Neuronal stem cell (in vitro differentiated cells): ENCODE results near the gene DPM3.
A peak's percentile ranks its signal among the peaks of the same experiment; 100 is the strongest.

Source experiments
- DNase-seq: peaks from one replicate; pipeline ENCODE4 v3.0.0-alpha.2; 2013; ENCODE audit warnings: low spot score
- H2AFZ ChIP-seq: one replicate; pipeline ENCODE4 v1.6.1; 2013; ENCODE audit warnings: mild to moderate bottlenecking, low read length, inconsistent platforms
- H2AK5ac ChIP-seq: 2 replicates; pipeline ENCODE4 v1.6.1; 2013; ENCODE audit warnings: low read depth, mild to moderate bottlenecking, inconsistent platforms, low read length, moderate library complexity, mixed read lengths
- H2BK120ac ChIP-seq: 2 replicates; pipeline ENCODE4 v1.6.1; 2013; ENCODE audit warnings: low read depth, mild to moderate bottlenecking, inconsistent platforms, low read length, moderate library complexity, mixed read lengths
- H2BK12ac ChIP-seq: one replicate; pipeline ENCODE4 v1.6.1; 2013; ENCODE audit warnings: low read length, inconsistent platforms
- H2BK15ac ChIP-seq: 2 replicates; pipeline ENCODE4 v1.6.1; 2013; ENCODE audit warnings: mild to moderate bottlenecking, low read length, inconsistent platforms, mixed read lengths
- H2BK5ac ChIP-seq: one replicate; pipeline ENCODE4 v1.6.1; 2013; ENCODE audit warnings: inconsistent platforms, mild to moderate bottlenecking, low read length, moderate library complexity
- H3K14ac ChIP-seq: one replicate; pipeline ENCODE4 v1.6.1; 2013; ENCODE audit warnings: low read length, inconsistent platforms
- H3K18ac ChIP-seq: 2 replicates; pipeline ENCODE4 v1.6.1; 2013; ENCODE audit warnings: low read length, inconsistent platforms
- H3K23ac ChIP-seq: 2 replicates; pipeline ENCODE4 v1.6.1; 2013; ENCODE audit warnings: low read depth, mild to moderate bottlenecking, mixed read lengths, low read length, inconsistent platforms; ENCODE audit not compliant: poor library complexity
- H3K27ac ChIP-seq: replicated peaks from 3 replicates; pipeline ENCODE4 v1.5.1; 2013; ENCODE audit warnings: low read length, inconsistent platforms
- H3K27me3 ChIP-seq, 3 experiments: 2 replicates each; pipeline ENCODE4 v1.6.1; 2013; ENCODE audit warnings: low read length in 3 of 3, mild to moderate bottlenecking in 2 of 3, inconsistent platforms in 1 of 3, low read depth in 1 of 3, mixed read lengths in 1 of 3, moderate library complexity in 1 of 3; ENCODE audit not compliant: control insufficient read depth in 3 of 3, insufficient read depth in 3 of 3
- H3K36me3 ChIP-seq, 2 donors: replicated peaks in 1 of 2; 2 replicates each; pipeline ENCODE4 v1.6.1; 2013; ENCODE audit warnings: low read length in 2 of 2; ENCODE audit not compliant: control insufficient read depth in 2 of 2, insufficient read depth in 2 of 2
- H3K4ac ChIP-seq: 2 replicates; pipeline ENCODE4 v1.6.1; 2013; ENCODE audit warnings: inconsistent platforms, mild to moderate bottlenecking, low read length, moderate library complexity
- H3K4me1 ChIP-seq, 2 donors: 1 replicate in 1 of 2; 2 replicates in 1 of 2; pipeline ENCODE4 v1.6.1; 2013; ENCODE audit warnings: low read length in 2 of 2, low read depth in 1 of 2; ENCODE audit not compliant: control insufficient read depth in 2 of 2, insufficient read depth in 1 of 2
- H3K4me2 ChIP-seq: one replicate; pipeline ENCODE4 v1.6.1; 2013; ENCODE audit warnings: mild to moderate bottlenecking, low read length, inconsistent platforms; ENCODE audit not compliant: insufficient read depth, poor library complexity, severe bottlenecking
- H3K4me3 ChIP-seq, 2 donors: 2 replicates each; pipeline ENCODE4 v1.5.1; 2013; ENCODE audit warnings: low read length in 2 of 2, mild to moderate bottlenecking in 2 of 2, inconsistent platforms in 1 of 2, moderate library complexity in 1 of 2
- H3K79me1 ChIP-seq: one replicate; pipeline ENCODE4 v1.6.1; 2013; ENCODE audit warnings: low read depth, mild to moderate bottlenecking, inconsistent platforms, low read length, moderate library complexity
- H3K9ac ChIP-seq: one replicate; pipeline ENCODE4 v1.6.1; 2013; ENCODE audit warnings: mild to moderate bottlenecking, low read depth, low read length, inconsistent platforms; ENCODE audit not compliant: poor library complexity
- H3K9me3 ChIP-seq, 2 donors: replicated peaks in 1 of 2; 2 replicates each; pipeline versions ENCODE3 to v1.6.1; 2013; ENCODE audit warnings: low read length in 2 of 2, mild to moderate bottlenecking in 2 of 2, inconsistent platforms in 1 of 2, low read depth in 1 of 2, mixed read lengths in 1 of 2, moderate library complexity in 1 of 2; ENCODE audit not compliant: control insufficient read depth in 2 of 2, insufficient read depth in 1 of 2
- H4K8ac ChIP-seq: one replicate; pipeline ENCODE4 v1.6.1; 2013; ENCODE audit warnings: low read depth, mild to moderate bottlenecking, inconsistent platforms, low read length, moderate library complexity
- H4K91ac ChIP-seq: one replicate; pipeline ENCODE4 v1.6.1; 2013; ENCODE audit warnings: low read length, low read depth, mild to moderate bottlenecking, inconsistent platforms; ENCODE audit not compliant: poor library complexity
- WGBS, 2 donors: extraction: QIAGEN DNeasy Blood & Tissue Kit; methylation state at CpG; one replicate each; pipeline ENCODE4 v1.1.7; 2013; ENCODE audit warnings: missing lambda C conversion rate in 2 of 2, mixed read lengths in 1 of 2; ENCODE audit not compliant: insufficient read length in 2 of 2, insufficient replicate concordance in 1 of 2; ENCODE audit errors: extremely low coverage in 2 of 2; 5-methylcytosine and 5-hydroxymethylcytosine counted together

Gene DPM3

GRCh38 chr1:155172732-155173477 lies 32.6 kb upstream of the DPM3 start, which contains the start of gene KRTCAP2:
KRTCAP2 (minus strand) TSS chr1:155173304; CDS start chr1:155173224, 80 bp downstream.
- Histone ChIP-seq H3K4ac (peak within 1 kb of the TSS; percentile 54), H3K4me3 (peak within 1 kb of the TSS; percentile 77 to 88), H3K14ac (peak within 1 kb of the TSS; percentile 98), H3K27me3 (no peaks in the 10 kb centered on the region), H2AK5ac (peak within 1 kb of the TSS; percentile 95), H3K4me1 (peaks cover 14 to 19% of the 10 kb centered on the region in 2 donors), H3K18ac (peak within 1 kb of the TSS; percentile 96), H3K4me2 (peak within 1 kb of the TSS; percentile 95), H3K79me1 (peaks cover 12% of the 10 kb centered on the region), H2AFZ (peak within 1 kb of the TSS; percentile 91), H2BK120ac (peak within 1 kb of the TSS; percentile 81), H4K91ac (no peak within 1 kb of the TSS), H3K36me3 (peaks cover 22 to 45% of the 10 kb centered on the region in 2 donors), H3K9ac (peak within 1 kb of the TSS; percentile 96), H3K9me3 (no peaks in the 10 kb centered on the region), H3K23ac (peak within 1 kb of the TSS; percentile 83), H2BK12ac (peak within 1 kb of the TSS; percentile 7), H3K27ac (peak within 1 kb of the TSS; percentile 78), H2BK15ac (peak within 1 kb of the TSS; percentile 88), H4K8ac (no peak within 1 kb of the TSS), H2BK5ac (peak within 1 kb of the TSS; percentile 89)
- DNase-seq = peak; percentile 96
- WGBS, 2 donors = no CpG with 5 or more reads among the region's 57 CpGs

GRCh38 chr1:155171836-155172731 lies 31.8 kb upstream of the DPM3 start:
- Histone ChIP-seq H2AK5ac (peak overlapping the region; percentile 95), H2BK120ac (peak overlapping the region; percentile 64), H2BK15ac (peak overlapping the region; percentile 88), H3K23ac (peak overlapping the region; percentile 83), H3K27me3 (no peaks in the 10 kb centered on the region), H3K9ac (peak overlapping the region; percentile 96), H2AFZ (peak overlapping the region; percentile 91), H3K4me1 (peaks cover 17 to 23% of the 10 kb centered on the region in 2 donors), H4K91ac (no peak overlapping the region), H3K4me3 (peak overlapping the region; percentile 77 to 85), H3K18ac (peak overlapping the region; percentile 96), H3K27ac (peak overlapping the region; percentile 78), H4K8ac (no peak overlapping the region), H3K9me3 (no peaks in the 10 kb centered on the region), H2BK5ac (peak overlapping the region; percentile 89), H3K4ac (peak overlapping the region; percentile 54), H3K4me2 (peak overlapping the region; percentile 95), H2BK12ac (no peak overlapping the region), H3K14ac (peak overlapping the region; percentile 98), H3K36me3 (peaks cover 14 to 37% of the 10 kb centered on the region in 2 donors), H3K79me1 (peaks cover 9% of the 10 kb centered on the region)
- WGBS, 2 donors = no CpG with 5 or more reads among the region's 8 CpGs
- DNase-seq = no peak

- no peak overlapping the region for H3K23ac ChIP-seq
- H3K4ac ChIP-seq = no peak overlapping the region
- no peak overlapping the region for H2BK15ac ChIP-seq
- no peak overlapping the region for H4K8ac ChIP-seq
- no peak overlapping the region for H2BK5ac ChIP-seq
- no peak overlapping the region for H3K18ac ChIP-seq
- H3K9me3 ChIP-seq = no peaks in the 10 kb centered on the region
- H3K4me2 ChIP-seq = no peak overlapping the region
- peaks cover 25 to 33% of the 10 kb centered on the region in 2 donors for H3K4me1 ChIP-seq
- no peak overlapping the region for H3K27ac ChIP-seq
- DNase-seq = no peak
- H3K36me3 ChIP-seq = peaks cover 10 to 33% of the 10 kb centered on the region in 2 donors
- H2BK12ac ChIP-seq = no peak overlapping the region
- H3K9ac ChIP-seq = no peak overlapping the region
- H3K27me3 ChIP-seq = no peaks in the 10 kb centered on the region
- H3K79me1 ChIP-seq = peaks cover 8% of the 10 kb centered on the region
- H2BK120ac ChIP-seq = no peak overlapping the region
- no peak overlapping the region for H3K14ac ChIP-seq
- no peak overlapping the region for H2AFZ ChIP-seq
- WGBS, 2 donors = no CpG with 5 or more reads among the region's 7 CpGs
- H3K4me3 ChIP-seq = no peak overlapping the region
- no peak overlapping the region for H2AK5ac ChIP-seq
- no peak overlapping the region for H4K91ac ChIP-seq
Observed at GRCh38 chr1:155170806-155171205, 30.5 kb upstream of the DPM3 start.
